Suprapubic skin (tissue), 4 donors: Measurements from ENCODE around the gene NFIB. TPM values are rescaled to one million over a fixed set of nuclear protein-coding genes. Genes with fewer than 3 reads are reported as not detected.

ENCODE experiments used
- DNase-seq, 2 donors: peaks; one replicate each; pipeline ENCODE4 v3.0.0-alpha.2; 2019; ENCODE audit warnings: low spot score in 2 of 2
- H3K27ac ChIP-seq: fragments of 200-600 bp; sonication (generic); one replicate; pipeline ENCODE4 v1.5.1; 2019
- H3K27me3 ChIP-seq: fragments of 200-600 bp; sonication (generic); one replicate; pipeline ENCODE4 v1.5.1; 2019
- H3K36me3 ChIP-seq: fragments of 200-600 bp; sonication (generic); one replicate; pipeline ENCODE4 v1.5.1; 2019
- H3K4me1 ChIP-seq: fragments of 200-600 bp; sonication (generic); one replicate; pipeline ENCODE4 v1.5.1; 2019
- H3K4me3 ChIP-seq: fragments of 200-600 bp; sonication (generic); one replicate; pipeline ENCODE4 v1.5.1; 2019; ENCODE audit warnings: mild to moderate bottlenecking
- H3K9me3 ChIP-seq: fragments of 200-600 bp; sonication (generic); one replicate; pipeline ENCODE4 v1.5.1; 2019
- EP300 ChIP-seq: sonication (generic); formaldehyde crosslinking; IDR thresholded peaks from one replicate; pipeline ENCODE4 v1.6.1; 2017; ENCODE audit warnings: antibody characterized with exemption
- POLR2A ChIP-seq, 2 donors: fragments of 450-650 bp; IDR thresholded peaks; one replicate each; pipeline ENCODE4 v1.6.1; 2017; ENCODE audit warnings: antibody characterized with exemption in 2 of 2, mild to moderate bottlenecking in 2 of 2, moderate library complexity in 2 of 2
- POLR2AphosphoS5 ChIP-seq, 3 donors: sonication (generic); formaldehyde crosslinking; IDR thresholded peaks; one replicate each; pipeline ENCODE4 v1.6.1; 2017; ENCODE audit warnings: antibody characterized with exemption in 3 of 3
- WGBS: methylation state at CpG from one replicate; pipeline ENCODE4 v1.1.5; 2018; 5-methylcytosine and 5-hydroxymethylcytosine counted together
- total RNA-seq, 4 donors: library from RNA; depleted of rRNA; stranded (reverse); fragments of >200 nt; gene quantifications; one replicate each; pipeline ENCODE4 v1.1.0, GENCODE V29; 2016
- TF ChIP-seq, protein P1 (sequence below), 2 donors: fragments of 200-600 bp in 1 of 2; fragments of 450-650 bp in 1 of 2; sonication (generic) in 1 of 2; IDR thresholded peaks; one replicate each; pipeline ENCODE4 v1.5.1; 2016 to 2019; ENCODE audit warnings: antibody characterized with exemption in 2 of 2, mild to moderate bottlenecking in 1 of 2, moderate library complexity in 1 of 2

Gene NFIB
- total RNA-seq, 4 donors from 2014 or later: 90.4 to 204 (median 112) TPM

- Histone ChIP-seq H3K27me3 (no peaks in the 10 kb centered on the region), H3K9me3 (no peaks in the 10 kb centered on the region), H3K4me1 (peaks cover 38% of the 10 kb centered on the region), H3K4me3 (no peak overlapping the region), H3K36me3 (no peaks in the 10 kb centered on the region), H3K27ac (no peak overlapping the region)
- no peak for DNase-seq
- no peak for TF ChIP-seq EP300
- TF ChIP-seq, protein P1, sequence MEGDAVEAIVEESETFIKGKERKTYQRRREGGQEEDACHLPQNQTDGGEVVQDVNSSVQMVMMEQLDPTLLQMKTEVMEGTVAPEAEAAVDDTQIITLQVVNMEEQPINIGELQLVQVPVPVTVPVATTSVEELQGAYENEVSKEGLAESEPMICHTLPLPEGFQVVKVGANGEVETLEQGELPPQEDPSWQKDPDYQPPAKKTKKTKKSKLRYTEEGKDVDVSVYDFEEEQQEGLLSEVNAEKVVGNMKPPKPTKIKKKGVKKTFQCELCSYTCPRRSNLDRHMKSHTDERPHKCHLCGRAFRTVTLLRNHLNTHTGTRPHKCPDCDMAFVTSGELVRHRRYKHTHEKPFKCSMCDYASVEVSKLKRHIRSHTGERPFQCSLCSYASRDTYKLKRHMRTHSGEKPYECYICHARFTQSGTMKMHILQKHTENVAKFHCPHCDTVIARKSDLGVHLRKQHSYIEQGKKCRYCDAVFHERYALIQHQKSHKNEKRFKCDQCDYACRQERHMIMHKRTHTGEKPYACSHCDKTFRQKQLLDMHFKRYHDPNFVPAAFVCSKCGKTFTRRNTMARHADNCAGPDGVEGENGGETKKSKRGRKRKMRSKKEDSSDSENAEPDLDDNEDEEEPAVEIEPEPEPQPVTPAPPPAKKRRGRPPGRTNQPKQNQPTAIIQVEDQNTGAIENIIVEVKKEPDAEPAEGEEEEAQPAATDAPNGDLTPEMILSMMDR (IDR thresholded peaks at IDR 0.05): no peak
- TF ChIP-seq POLR2AphosphoS5 (IDR thresholded peaks at IDR 0.05): no peak
- no peak for TF ChIP-seq POLR2A (IDR thresholded peaks at IDR 0.05)
- 76% methylated on average over 6 of the region's 6 CpGs for WGBS
These were observed 106.5 kb downstream of the NFIB start for GRCh38 chr9:14207352-14207995.

DNA sequence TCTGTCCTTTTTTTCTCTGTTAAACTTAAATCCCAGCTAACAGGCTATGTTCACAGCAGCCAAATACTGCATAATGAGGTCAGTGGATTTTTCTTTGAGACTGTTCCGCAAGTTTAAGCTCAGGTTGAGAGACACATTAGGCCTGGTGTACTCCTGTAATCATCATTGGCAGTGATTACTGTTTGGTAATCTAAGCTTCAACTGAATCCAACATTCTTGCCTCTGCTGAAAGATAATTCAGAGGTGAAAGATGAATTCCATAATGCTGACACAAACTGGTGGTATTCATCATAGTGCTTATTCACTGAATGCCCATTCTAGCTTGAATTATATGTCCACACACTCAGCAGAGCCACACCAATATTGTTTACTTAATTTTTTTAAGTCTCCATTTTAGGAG is 108.5 kb downstream of the NFIB start:
- no peak for DNase-seq
- no peaks in the 10 kb centered on the region for H3K9me3 ChIP-seq
- TF ChIP-seq POLR2AphosphoS5 (IDR thresholded peaks at IDR 0.05): no peak
- TF ChIP-seq EP300: no peak
- TF ChIP-seq, protein P1 (IDR thresholded peaks at IDR 0.05): no peak
- no peak for TF ChIP-seq POLR2A (IDR thresholded peaks at IDR 0.05)
- 62% methylated on average over 1 of the region's 1 CpG for WGBS
- no peaks in the 10 kb centered on the region for H3K27me3 ChIP-seq
- H3K4me1 ChIP-seq: peaks cover 26% of the 10 kb centered on the region
- no peak overlapping the region for H3K27ac ChIP-seq
- no peaks in the 10 kb centered on the region for H3K36me3 ChIP-seq
- no peak overlapping the region for H3K4me3 ChIP-seq

DNA sequence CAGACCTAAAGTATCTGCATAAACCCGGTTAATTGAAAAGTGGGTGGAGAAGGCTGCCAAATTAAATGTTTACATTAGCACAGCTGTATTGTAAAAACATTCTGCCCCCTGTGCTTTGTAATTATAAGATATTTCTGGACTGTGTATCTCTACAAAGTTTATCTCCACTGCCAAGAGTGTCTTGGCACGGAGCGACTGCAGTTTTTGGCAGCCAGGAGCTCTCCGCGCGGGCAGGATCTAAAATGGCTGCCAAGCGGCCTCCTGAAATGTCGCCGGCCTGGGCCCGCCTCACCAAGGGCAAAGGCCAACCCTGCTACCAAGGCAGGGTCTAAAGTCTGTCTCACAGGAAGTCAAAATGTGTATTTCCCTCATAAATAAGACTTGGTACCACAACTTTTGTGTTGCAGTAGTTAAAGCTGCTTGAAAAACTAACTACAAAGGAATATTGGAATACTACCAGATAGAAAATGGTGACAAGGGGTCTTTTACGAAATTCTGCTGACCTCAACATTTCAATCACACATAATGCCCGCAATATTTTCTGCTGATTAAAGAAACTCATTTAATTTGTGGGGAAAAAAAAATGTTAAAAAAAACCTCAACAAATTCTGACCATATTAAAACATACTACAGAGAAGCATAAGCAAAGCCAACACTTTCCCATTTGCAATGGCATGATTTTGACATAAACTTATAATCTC is 110.4 kb downstream of the NFIB start:
- H3K27ac ChIP-seq: peak overlapping the region; percentile 84
- peak overlapping the region; percentile 24 for H3K4me3 ChIP-seq
- H3K27me3 ChIP-seq: no peaks in the 10 kb centered on the region
- DNase-seq: no peak
- H3K36me3 ChIP-seq: no peaks in the 10 kb centered on the region
- 10% methylated on average over 12 of the region's 12 CpGs for WGBS
- TF ChIP-seq POLR2AphosphoS5 (IDR thresholded peaks at IDR 0.05): no peak
- TF ChIP-seq POLR2A (IDR thresholded peaks at IDR 0.05): no peak
- no peak for TF ChIP-seq EP300
- TF ChIP-seq, protein P1 (IDR thresholded peaks at IDR 0.05): no peak
- no peaks in the 10 kb centered on the region for H3K9me3 ChIP-seq
- peaks cover 34% of the 10 kb centered on the region for H3K4me1 ChIP-seq

DNA sequence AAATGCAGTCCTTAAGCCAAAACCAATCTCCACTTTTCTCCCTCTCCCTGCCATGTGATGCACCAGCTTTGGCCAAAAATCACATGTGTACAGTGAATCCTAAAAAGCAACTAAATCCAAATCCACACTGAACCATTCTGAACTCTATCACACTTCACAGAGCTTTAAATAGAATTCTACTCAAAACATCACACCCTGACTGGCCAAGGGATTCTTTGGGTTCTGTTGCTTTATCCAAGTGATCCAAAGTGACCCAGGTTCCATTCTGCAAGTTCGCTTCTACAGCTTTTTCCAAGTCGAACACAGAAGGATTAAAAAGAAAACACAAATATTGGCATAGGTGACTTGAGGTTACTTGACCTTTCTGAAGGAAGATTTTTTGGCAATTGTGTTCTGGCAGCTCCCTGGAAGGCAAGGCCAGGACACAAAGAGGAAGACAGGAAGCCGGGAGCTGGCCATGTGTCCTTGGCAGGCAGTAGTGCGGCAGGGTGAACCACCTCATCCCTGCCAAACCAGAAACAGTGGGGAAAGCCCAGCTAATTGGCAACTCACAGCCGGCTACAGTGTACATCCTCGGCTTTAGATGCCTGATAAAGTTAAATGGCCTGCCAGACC is 115.0 kb downstream of the NFIB start:
- no peak overlapping the region for H3K4me3 ChIP-seq
- peak overlapping the region; percentile 50 for H3K27ac ChIP-seq

More for the DNA sequence above, 115.0 kb downstream of the NFIB start:
- Histone ChIP-seq H3K9me3 (no peaks in the 10 kb centered on the region), H3K4me1 (peaks cover 41% of the 10 kb centered on the region), H3K36me3 (no peaks in the 10 kb centered on the region), H3K27me3 (no peaks in the 10 kb centered on the region)
- peak; percentile 79 to 88 for DNase-seq
- WGBS: 12% methylated on average over 6 of the region's 6 CpGs
- TF ChIP-seq, protein P1 (IDR thresholded peaks at IDR 0.05): no peak
- TF ChIP-seq POLR2AphosphoS5 (IDR thresholded peaks at IDR 0.05) (peak in 1 of 3 donors; percentile 11), EP300 (no peak)
